Activated T-cell treated with anti-CD3 and anti-CD28 coated beads for 1 hour (primary cell): ENCODE data around the gene EXOSC9.

Experiments used
- DNase-seq: peaks from one replicate; pipeline ENCODE4 v3.0.0-alpha.2; 2020; ENCODE audit warnings: low read depth

EXOSC9 gene

DNA sequence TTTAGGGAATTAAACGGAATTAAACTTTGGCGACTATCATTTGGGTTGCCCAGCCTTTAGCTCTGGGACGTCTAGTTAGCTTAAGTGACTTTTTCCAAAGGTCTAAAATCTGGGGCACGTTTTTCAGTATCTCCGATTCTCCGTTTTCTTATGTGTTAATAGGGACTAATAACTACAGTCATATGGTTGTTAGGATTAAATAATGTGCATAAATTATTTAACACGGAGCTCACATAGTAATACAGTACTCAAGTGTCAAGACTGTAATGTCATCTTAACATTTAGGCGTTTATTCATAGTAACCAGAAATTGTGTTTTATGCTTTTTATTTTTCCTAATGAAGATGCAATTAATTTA is 23.0 kb downstream of the EXOSC9 start:
- DNase-seq = no peak

DNA sequence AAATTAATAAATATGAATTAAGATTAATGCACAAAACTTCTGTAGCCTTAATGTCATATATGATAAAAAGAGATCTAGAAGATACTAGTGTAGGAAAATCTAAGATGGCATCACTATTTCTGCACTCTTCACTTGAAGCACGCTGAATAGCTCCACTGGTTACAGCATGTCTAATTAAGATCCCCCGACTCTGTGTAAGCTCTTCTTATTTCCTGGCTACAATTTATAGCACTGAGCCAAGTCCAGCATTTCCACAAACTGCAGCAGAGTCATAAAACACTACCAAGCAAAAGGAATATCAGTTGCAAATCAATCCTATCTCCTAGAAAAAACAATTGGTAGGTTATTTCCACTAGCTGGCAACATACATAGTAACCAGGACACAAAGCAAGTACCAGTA is 23.8 kb downstream of the EXOSC9 start:
- DNase-seq = no peak

DNA sequence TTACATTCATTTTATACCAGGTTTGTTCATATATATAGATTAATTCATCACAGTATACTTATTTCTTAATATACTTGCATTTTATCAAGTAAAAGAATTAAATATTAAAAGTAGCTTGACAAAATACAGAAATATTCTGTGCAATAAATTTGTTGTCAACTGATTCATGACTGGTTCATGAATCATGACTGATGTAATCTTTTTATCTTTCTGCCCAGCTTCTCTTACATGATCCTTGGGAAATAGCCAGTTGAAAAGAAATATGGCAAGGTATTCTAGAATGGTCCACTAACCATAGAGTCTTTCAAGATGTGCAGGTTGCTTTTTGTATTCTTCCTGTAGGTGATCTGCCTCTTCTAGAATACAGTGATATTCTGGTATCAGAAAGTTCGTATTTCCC is 26.7 kb downstream of the EXOSC9 start:
- no peak for DNase-seq

DNA sequence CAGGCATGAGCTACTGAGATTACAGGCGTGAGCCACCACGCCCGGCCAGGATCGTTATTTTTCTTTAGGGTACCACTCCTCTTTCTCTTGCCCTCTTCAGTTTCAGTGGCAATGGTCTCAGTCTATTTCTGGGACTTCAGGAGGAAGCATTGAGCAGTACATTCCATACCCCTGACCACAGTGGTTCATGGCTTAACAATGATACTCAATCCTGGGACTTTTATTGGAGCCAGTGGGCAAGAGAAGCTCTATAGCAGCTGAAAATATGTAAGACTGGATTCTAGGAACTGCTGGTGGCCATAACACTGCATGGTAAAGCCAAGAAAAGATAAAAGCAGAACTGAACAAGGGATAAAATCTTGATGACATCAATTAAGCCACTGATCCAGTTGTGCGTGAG is 28.4 kb downstream of the EXOSC9 start:
- DNase-seq = no peak

DNA sequence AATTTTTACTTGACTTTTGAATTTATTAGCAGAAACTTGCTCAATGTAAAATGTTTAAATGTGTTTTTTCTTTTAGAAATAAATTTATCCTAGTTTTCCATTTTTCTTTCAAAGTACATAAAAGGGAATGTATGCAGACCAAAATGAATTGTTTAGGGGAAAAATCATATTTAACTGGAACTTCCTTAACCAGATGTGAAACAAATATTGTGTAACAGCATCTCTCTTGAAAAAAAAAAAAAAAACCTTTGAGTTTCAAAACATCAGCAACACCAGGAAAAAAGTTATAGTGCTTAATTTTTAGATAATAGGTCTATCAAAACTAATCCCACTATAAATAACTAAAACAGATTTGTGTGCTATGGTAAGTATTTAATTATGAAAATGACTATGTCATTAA is 37.0 kb downstream of the EXOSC9 start:
- DNase-seq = no peak

DNA sequence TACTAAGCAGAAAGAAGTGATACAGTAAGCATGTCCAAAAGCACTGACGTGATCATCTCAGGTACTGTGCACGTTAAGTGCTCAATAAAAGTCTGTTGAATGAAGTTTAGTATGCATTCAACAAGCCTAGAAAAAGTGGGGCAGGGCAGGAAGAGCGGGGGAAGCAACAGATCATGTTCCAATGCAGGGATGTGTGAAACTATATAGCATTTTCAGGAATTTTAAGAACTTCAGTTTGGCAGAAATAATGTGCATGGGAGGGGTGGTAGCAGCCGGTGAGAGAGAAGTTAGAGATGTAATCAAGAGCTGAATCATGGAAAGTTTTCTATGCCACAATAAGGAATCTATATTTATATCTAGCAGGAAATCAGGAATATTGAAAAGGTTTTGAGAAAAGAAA is 41.7 kb downstream of the EXOSC9 start:
- DNase-seq = no peak

DNA sequence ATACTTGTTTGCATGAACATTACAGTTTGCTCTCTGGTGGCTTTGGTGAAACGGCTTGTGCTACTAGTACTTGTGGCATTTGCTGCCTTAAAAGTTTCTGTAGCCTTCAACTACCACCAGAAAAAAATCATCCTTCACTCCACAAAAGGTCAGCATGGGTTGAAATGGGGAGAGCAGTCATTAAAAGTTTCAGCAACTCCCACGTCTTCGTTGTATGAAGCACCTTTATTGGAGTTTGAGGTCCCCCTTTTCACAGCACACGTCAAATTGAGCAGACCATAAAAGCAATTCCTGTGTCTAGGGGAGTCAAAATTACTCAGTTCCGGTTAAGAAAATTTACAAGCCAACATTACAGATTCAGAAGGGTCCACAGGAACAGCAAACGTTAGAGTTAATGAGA is 45.5 kb downstream of the EXOSC9 start:
- DNase-seq = no peak

DNA sequence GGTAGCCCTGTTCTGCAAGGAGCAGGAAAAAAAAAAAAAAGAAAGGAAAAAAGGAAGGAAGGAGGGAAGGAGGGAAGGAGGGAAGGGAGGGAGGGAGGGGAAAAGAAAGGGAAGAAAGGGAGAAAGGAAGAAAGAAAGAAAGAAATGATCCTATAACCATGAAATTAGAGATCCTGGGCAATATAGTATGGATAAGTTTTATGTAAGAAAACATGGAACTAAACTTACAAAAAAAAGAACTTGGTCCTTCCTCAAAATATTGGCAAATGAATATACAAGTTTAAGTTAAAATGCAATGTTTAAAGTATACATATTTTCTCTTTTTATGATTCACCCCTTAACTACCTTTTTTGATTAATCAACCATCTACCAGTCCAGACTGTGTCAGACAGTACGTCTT is 50.2 kb downstream of the EXOSC9 start:
- DNase-seq = no peak

DNA sequence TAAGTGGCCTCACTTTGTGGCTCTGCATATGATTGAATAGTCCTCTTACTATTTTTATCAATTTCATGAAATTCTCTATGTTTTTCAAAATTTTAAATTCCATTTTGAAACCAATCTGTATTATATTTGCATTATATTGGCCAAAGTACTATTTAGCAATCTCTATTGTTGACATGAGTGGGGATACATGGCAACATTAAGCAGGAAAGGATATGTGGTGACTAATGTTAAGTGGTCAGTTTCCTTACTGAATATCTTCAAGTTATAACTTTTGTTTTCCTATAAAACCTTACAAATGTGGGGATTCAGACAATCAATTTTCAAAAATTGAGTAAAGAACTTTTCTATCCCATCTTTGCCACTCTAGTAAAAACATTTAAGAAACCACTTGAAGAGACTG is 59.0 kb downstream of the EXOSC9 start:
- no peak for DNase-seq

DNA sequence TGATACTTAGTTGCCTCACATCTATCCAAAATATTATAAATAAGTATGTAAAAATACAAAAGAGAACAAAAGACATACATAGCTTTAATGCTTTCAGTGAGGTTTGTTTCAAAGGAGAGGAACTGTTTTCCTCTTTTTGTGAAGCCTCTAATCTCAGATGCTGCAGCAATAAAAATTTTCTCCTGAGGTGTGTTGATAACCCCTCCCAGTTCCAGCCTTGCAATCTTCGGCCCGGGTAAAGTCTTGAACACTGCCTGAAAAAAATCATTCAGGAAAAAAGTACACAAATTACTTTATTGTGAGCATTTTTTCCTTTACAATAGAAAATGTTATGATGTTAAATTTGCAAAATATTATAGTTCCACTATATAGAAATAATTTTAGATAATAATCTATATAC is 60.3 kb downstream of the EXOSC9 start:
- DNase-seq = no peak

DNA sequence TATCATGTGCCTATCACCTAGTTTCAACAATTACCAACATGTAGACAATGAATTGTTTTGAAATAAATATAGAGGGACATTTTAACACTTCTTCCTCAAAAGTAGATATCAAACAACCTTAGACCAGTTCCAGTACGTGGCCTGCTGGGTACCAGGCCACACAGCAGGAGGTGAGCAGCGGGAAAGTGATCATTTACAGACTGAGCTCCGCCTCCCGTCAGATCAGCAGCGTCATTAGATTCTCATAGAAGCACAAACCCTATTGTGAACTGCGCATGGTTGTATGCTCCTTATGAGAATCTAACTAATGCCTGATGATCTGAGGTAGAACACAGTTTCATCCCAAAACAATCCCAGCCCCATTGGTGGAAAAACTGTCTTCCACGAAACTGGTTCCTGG is 62.7 kb downstream of the EXOSC9 start:
- DNase-seq = no peak
